VCaP (cell line): ENCODE data around the gene SEMG1.
A peak's percentile ranks its signal among the peaks of the same experiment; 100 is the strongest.

ENCODE experiments used
- H3K27ac ChIP-seq: fragments of 450-650 bp; 2 replicates; pipeline ENCODE4 v1.5.1; 2017
- CTCF ChIP-seq: fragments of 450-650 bp; conservative IDR thresholded peaks from 2 replicates; pipeline ENCODE4 v1.5.1; 2017; ENCODE audit warnings: mild to moderate bottlenecking, moderate library complexity

The SEMG1 gene

GRCh38 chr20:45221076-45221475 lies 14.2 kb downstream of the SEMG1 start, which contains the start of gene SEMG2:
Gene SEMG2 (plus strand): TSS chr20:45221373. CDS start chr20:45221390, 17 bp downstream.
- no peak for TF ChIP-seq CTCF
- peak within 1 kb of the TSS; percentile 99 for H3K27ac ChIP-seq

GRCh38 chr20:45223136-45223535 lies 16.3 kb downstream of the SEMG1 start:
- no peak for TF ChIP-seq CTCF
- no peak overlapping the region for H3K27ac ChIP-seq

GRCh38 chr20:45226287-45226686 lies 19.5 kb downstream of the SEMG1 start:
- TF ChIP-seq CTCF: no peak
- H3K27ac ChIP-seq: no peak overlapping the region

- H3K27ac ChIP-seq: peak overlapping the region; percentile 37; the same call in 1 of the 2 replicates
- peak; percentile 67 for TF ChIP-seq CTCF
Observed at GRCh38 chr20:45229264-45230056, 22.6 kb downstream of the SEMG1 start.

GRCh38 chr20:45230631-45231030 lies 23.8 kb downstream of the SEMG1 start:
- no peak for TF ChIP-seq CTCF
- H3K27ac ChIP-seq: no peak overlapping the region

- H3K27ac ChIP-seq: no peak overlapping the region; the same call in 1 of the 2 replicates
- peak; percentile 53 for TF ChIP-seq CTCF
Observed at GRCh38 chr20:45235995-45236394, 29.2 kb downstream of the SEMG1 start.

GRCh38 chr20:45238139-45238538 lies 31.3 kb downstream of the SEMG1 start:
- TF ChIP-seq CTCF: no peak
- H3K27ac ChIP-seq: no peak overlapping the region
